Measurements from ENCODE around the gene KRT27.
"Not testable (repeated sequence)": the region's sequence is repeated elsewhere in the genome, so short reads cannot be mapped to it uniquely, and the experiment has no call there.

KRT27 gene

DNA sequence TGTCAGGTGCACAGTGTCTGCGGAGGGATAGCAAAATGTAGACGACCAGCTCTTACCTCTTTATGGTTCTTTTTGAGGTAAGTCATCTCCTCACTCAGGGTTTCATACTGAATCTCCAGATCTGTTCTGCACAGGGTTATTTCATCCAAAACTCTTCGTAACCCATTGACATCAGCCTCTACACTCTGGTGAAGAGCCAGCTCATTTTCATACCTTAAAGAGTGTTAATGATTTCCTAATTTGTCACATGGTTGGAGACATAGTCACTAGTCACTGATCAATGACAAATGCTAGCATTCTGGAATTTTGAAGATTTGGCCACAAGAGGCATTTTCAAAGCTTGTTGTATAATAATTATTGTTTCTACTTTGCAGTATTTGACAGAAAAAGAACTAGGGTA lies 28.5 kb downstream of the KRT27 start:
- no peak for DNase-seq

DNA sequence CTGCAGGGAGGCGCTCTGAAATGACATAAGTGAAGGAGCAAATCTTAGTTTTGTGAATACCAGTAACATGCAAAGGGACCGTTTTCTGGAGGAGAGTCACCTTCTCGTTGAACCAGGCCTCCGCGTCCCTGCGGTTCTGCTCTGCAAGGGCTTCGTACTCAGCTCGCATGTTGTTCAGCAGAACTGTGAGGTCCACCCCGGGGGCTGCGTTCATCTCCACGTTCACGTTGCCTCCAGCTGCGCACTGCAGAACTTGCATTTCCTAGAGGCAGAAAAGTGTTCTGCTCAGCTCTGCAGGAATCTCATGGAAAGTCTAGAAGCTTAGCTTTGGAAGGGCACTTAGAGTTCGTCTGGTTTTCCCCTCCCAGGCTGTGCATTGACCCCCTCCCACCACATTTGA lies 31.3 kb downstream of the KRT27 start:
- DNase-seq: no peak

- DNase-seq: no peak
These were observed 32.0 kb downstream of the KRT27 start for GRCh38 chr17:40750391-40750790.

- DNase-seq: not testable (repeated sequence)
These were observed 33.7 kb downstream of the KRT27 start for GRCh38 chr17:40748666-40749065.

GRCh38 chr17:40738553-40738952 lies 43.8 kb downstream of the KRT27 start:
- DNase-seq: no peak

- no peak for DNase-seq
These were observed 47.3 kb downstream of the KRT27 start for GRCh38 chr17:40735016-40735415.

- no peak for DNase-seq
These were observed 48.3 kb downstream of the KRT27 start for GRCh38 chr17:40734018-40734417.

DNA sequence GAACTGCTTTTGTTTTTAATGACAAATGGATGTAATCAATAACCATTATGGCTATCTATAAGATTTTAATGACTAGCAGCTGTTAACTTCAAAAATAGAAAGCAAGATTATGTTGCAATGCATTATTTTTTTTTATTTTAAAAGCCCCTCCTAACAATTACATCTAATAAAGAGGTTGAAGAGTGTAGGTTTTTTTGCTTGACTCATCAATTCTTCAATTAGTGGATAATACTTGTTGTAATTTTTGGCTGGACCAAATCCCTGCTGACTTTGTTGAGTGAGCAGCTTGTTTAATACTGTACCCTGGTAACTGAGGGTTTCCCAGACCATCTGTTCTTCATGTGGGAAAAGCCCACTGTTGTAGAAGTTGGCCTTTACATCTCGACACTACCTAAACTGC lies 51.4 kb downstream of the KRT27 start:
- no peak for DNase-seq

DNA sequence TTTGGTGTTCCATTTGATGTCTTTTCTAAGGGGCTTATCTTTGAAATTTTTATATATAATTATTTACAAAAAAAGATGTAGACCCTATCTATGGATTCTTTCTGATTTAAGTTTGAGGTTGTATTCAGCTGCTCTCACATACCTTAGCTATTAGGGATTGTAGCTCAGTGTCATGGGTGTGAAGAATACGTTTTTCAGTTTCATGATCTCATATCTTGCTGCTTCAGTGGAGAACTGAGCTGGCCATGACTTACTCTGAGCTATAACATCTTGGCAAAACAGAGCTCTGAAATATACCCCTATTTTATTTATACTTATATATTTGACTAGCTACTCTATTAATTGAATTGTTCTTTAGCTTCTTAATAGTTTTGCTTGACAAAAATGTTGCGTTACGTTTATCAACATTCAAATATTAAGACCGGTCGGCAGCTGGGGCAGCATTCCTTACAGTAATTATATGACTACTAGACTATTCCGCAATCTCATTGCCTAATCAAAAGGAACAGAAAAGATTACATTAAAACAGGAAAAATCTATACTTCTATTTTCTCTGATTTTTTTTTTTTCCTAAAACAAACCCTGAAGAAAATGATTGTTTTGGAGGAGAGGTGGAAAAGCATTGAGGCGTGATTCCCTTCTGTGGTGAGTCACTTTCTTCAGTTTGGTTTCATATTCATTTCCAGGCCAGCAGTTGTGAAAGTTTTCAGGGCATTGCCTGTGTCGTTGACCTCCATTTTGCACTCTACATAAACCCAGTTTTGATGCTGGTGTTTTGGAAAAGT lies 54.7 kb downstream of the KRT27 start:
- no peak for DNase-seq

DNA sequence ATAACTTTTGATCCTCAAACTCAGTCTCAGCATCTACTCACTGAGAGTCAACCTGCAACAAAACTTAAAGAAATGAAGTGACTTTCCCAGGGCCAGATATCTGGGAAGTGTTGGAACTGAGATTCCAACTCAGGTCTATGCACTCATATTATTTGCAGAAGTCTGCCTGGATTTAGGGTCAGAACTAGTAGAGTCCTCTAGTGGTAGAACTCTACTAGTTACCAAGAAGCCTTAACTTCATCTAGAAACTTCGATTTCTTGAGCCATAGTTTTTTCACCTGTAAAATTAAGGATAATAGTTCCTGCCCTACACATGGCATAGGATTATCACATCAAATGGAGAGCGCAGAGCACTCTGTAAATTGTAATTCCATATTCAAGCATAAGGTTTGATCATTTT lies 55.4 kb downstream of the KRT27 start:
- DNase-seq: no peak

All from CD4-positive, alpha-beta T cell treated with Interleukin-15 for 1 hour (primary cell).